ENCODE results near the gene AP1S3. TPM values are rescaled to one million over a fixed set of nuclear protein-coding genes. Genes with fewer than 3 reads are reported as not detected.

Gene AP1S3
- total RNA-seq, 1 experiment from 2014 or later, result 66.3 TPM

- Histone ChIP-seq H3K27me3 (ENCODE audit: control insufficient read depth, insufficient read depth, low read length) (no peaks in the 10 kb centered on the region), H3K36me3 (ENCODE audit: control insufficient read depth, insufficient read depth, low read length) (no peaks in the 10 kb centered on the region), H3K9me3 (ENCODE audit: control insufficient read depth, insufficient read depth, low read depth, low read length) (peaks cover 4% of the 10 kb centered on the region; the same call in 1 of the 2 replicates), H3K4me1 (ENCODE audit: control insufficient read depth, insufficient read depth, low read length) (peaks cover 23% of the 10 kb centered on the region), H3K4me3 (ENCODE audit: low read depth in 2 of 2, low read length in 2 of 2) (no peak overlapping the region), H3K27ac (ENCODE audit: low read length) (peak overlapping the region; percentile 41; the same call in 1 of the 2 replicates)
- in situ Hi-C loops (cut with HindIII; ENCODE audit: low pct_unique_long_range_greater_than_20kb, low sequenced_read_pairs), result no loop called here
- ATAC-seq (no peak), DNase-seq (ENCODE audit: low read depth, low spot score) (no peak)
- intact Hi-C loops (cut with micrococcal nuclease; ENCODE audit: unreplicated experiment), result no loop called here
- ChIA-PET CTCF (no interaction called here), POLR2A (no interaction called here)
- TF ChIP-seq CTCF (IDR thresholded peaks at IDR 0.05), result no peak
- TF ChIP-seq POLR2AphosphoS5 (IDR thresholded peaks at IDR 0.05; ENCODE audit: low read depth, low read length), result no peak
- no peak for TF ChIP-seq SIN3A (IDR thresholded peaks at IDR 0.05; ENCODE audit: borderline replicate concordance, insufficient read depth, low read depth, low read length)
- no peak for TF ChIP-seq REST (IDR thresholded peaks at IDR 0.05; ENCODE audit: insufficient read depth in 1 of 2, low read depth in 2 of 2, low read length in 1 of 2)
- no peak for TF ChIP-seq TCF7L2 (IDR thresholded peaks at IDR 0.05; ENCODE audit: low read depth, low read length)
- BruUV-seq (replicated peaks), result no TSS peak
These were observed 115.2 kb downstream of the AP1S3 start for GRCh38 chr2:223722226-223722625.

- Histone ChIP-seq H3K36me3 (ENCODE audit: control insufficient read depth, insufficient read depth, low read length) (no peaks in the 10 kb centered on the region), H3K27ac (ENCODE audit: low read length) (no peak overlapping the region), H3K4me3 (ENCODE audit: low read depth in 2 of 2, low read length in 2 of 2) (no peak overlapping the region), H3K4me1 (ENCODE audit: control insufficient read depth, insufficient read depth, low read length) (peaks cover 22% of the 10 kb centered on the region), H3K27me3 (ENCODE audit: control insufficient read depth, insufficient read depth, low read length) (no peaks in the 10 kb centered on the region), H3K9me3 (ENCODE audit: control insufficient read depth, insufficient read depth, low read depth, low read length) (peaks cover 7% of the 10 kb centered on the region; the same call in 1 of the 2 replicates)
- intact Hi-C loops (cut with micrococcal nuclease; ENCODE audit: unreplicated experiment), result no loop called here
- no peak for TF ChIP-seq CTCF (IDR thresholded peaks at IDR 0.05)
- no peak for TF ChIP-seq TCF7L2 (IDR thresholded peaks at IDR 0.05; ENCODE audit: low read depth, low read length)
- TF ChIP-seq REST (IDR thresholded peaks at IDR 0.05; ENCODE audit: insufficient read depth in 1 of 2, low read depth in 2 of 2, low read length in 1 of 2), result no peak
- TF ChIP-seq SIN3A (IDR thresholded peaks at IDR 0.05; ENCODE audit: borderline replicate concordance, insufficient read depth, low read depth, low read length), result no peak
- TF ChIP-seq POLR2AphosphoS5 (IDR thresholded peaks at IDR 0.05; ENCODE audit: low read depth, low read length), result no peak
- CTCF ChIA-PET, result interaction anchor here (0.7 kb wide), 1 partner anchor 199 kb away, joined by 6 read pairs; no protein-coding TSS in a partner anchor
- ATAC-seq (no peak), DNase-seq (ENCODE audit: low read depth, low spot score) (no peak)
- POLR2A ChIA-PET, result no interaction called here
- in situ Hi-C loops (cut with HindIII; ENCODE audit: low pct_unique_long_range_greater_than_20kb, low sequenced_read_pairs), result no loop called here
- no TSS peak for BruUV-seq (replicated peaks)
These were observed 115.6 kb downstream of the AP1S3 start for GRCh38 chr2:223721746-223722145.
